AML-193 (cell line): ENCODE measurements around the gene AHSA1.

Experiments
- DNase-seq, 2 experiments: peaks; one replicate each; lab custom pipeline; 2025; lab: John Stamatoyannopoulos, UW

The AHSA1 gene

GRCh38 chr14:77509366-77509765 is 51.5 kb downstream of the AHSA1 start:
- DNase-seq = no peak

- no peak for DNase-seq
Observed at GRCh38 chr14:77511486-77512162, 53.7 kb downstream of the AHSA1 start.

- no peak for DNase-seq
Observed at GRCh38 chr14:77516126-77516525, 58.2 kb downstream of the AHSA1 start.
